Liver (tissue), 9 donors: Measurements from ENCODE around the gene TGM3. TPM values are rescaled to one million over a fixed set of nuclear protein-coding genes. Genes with fewer than 3 reads are reported as not detected.

Experiments
- DNase-seq: peaks from one replicate; pipeline ENCODE4 v3.0.0-alpha.2; 2017; ENCODE audit warnings: low spot score
- H3K27ac ChIP-seq, 2 donors: one replicate each; pipeline ENCODE4 v1.7.0; 2013; ENCODE audit warnings: inconsistent platforms in 2 of 2, low read length in 2 of 2, control low read depth in 1 of 2, low read depth in 1 of 2, mild to moderate bottlenecking in 1 of 2
- H3K27me3 ChIP-seq, 4 donors: one replicate each; pipeline versions ENCODE4 v1.6.1 to v1.7.0; 2013; ENCODE audit warnings: low read length in 3 of 4, inconsistent platforms in 1 of 4, mild to moderate bottlenecking in 1 of 4, moderate library complexity in 1 of 4; ENCODE audit not compliant: control insufficient read depth in 4 of 4, insufficient read depth in 4 of 4
- H3K36me3 ChIP-seq, 4 donors: one replicate each; pipeline versions ENCODE4 v1.6.1 to v1.7.0; 2013; ENCODE audit warnings: low read length in 3 of 4, mild to moderate bottlenecking in 3 of 4, low read depth in 1 of 4, moderate library complexity in 1 of 4; ENCODE audit not compliant: control insufficient read depth in 4 of 4, insufficient read depth in 3 of 4
- H3K4me1 ChIP-seq, 4 donors: one replicate each; pipeline versions ENCODE4 v1.6.1 to v1.7.0; 2013; ENCODE audit warnings: low read length in 3 of 4, mild to moderate bottlenecking in 3 of 4, moderate library complexity in 1 of 4; ENCODE audit not compliant: control insufficient read depth in 4 of 4, insufficient read depth in 4 of 4
- H3K4me3 ChIP-seq, 3 donors: one replicate each; pipeline versions ENCODE4 v1.6.1 to v1.7.0; 2013; ENCODE audit warnings: low read length in 3 of 3, control low read depth in 1 of 3, low read depth in 1 of 3, mild to moderate bottlenecking in 1 of 3
- H3K9ac ChIP-seq, 2 donors: one replicate each; pipeline ENCODE4 v1.7.0; 2013; ENCODE audit warnings: low read length in 2 of 2, mild to moderate bottlenecking in 2 of 2, moderate library complexity in 2 of 2, control low read depth in 1 of 2, low read depth in 1 of 2
- H3K9me3 ChIP-seq, 4 donors: one replicate each; pipeline versions ENCODE4 v1.6.1 to v1.7.0; 2013; ENCODE audit warnings: low read length in 3 of 4; ENCODE audit not compliant: control insufficient read depth in 4 of 4
- ATF3 ChIP-seq: IDR thresholded peaks from 2 replicates; pipeline ENCODE4 v1.6.1; 2016; ENCODE audit warnings: antibody characterized with exemption
- CTCF ChIP-seq: fragments of 150-350 bp; IDR thresholded peaks from 2 replicates; pipeline ENCODE4 v1.5.1; 2017; ENCODE audit warnings: improper control_type of control experiment, low read depth, low read length; ENCODE audit not compliant: missing input control
- FOXA1 ChIP-seq: IDR thresholded peaks from 2 replicates; pipeline ENCODE4 v1.6.1; 2016; ENCODE audit warnings: antibody characterized with exemption
- FOXA2 ChIP-seq: IDR thresholded peaks from 2 replicates; pipeline ENCODE4 v1.6.1; 2016; ENCODE audit warnings: antibody characterized with exemption
- GABPA ChIP-seq, 2 donors: IDR thresholded peaks in 1 of 2; conservative IDR thresholded peaks in 1 of 2; 2 replicates each; pipeline ENCODE4 v1.6.1; 2016; ENCODE audit warnings: antibody characterized with exemption in 2 of 2, mild to moderate bottlenecking in 1 of 2, moderate library complexity in 1 of 2
- HNF4A ChIP-seq, 2 donors: conservative IDR thresholded peaks; 2 replicates each; pipeline ENCODE4 v1.6.1; 2016; ENCODE audit warnings: antibody characterized with exemption in 2 of 2, mild to moderate bottlenecking in 2 of 2
- JUND ChIP-seq, 2 donors: IDR thresholded peaks; 2 replicates each; pipeline ENCODE4 v1.6.1; 2016; ENCODE audit warnings: antibody characterized with exemption in 2 of 2
- MAX ChIP-seq: IDR thresholded peaks from 2 replicates; pipeline ENCODE4 v1.6.1; 2016; ENCODE audit warnings: antibody characterized with exemption
- NR2F2 ChIP-seq: IDR thresholded peaks from 2 replicates; pipeline ENCODE4 v1.6.1; 2016; ENCODE audit warnings: antibody characterized with exemption
- RAD21 ChIP-seq, 2 donors: IDR thresholded peaks; 2 replicates each; pipeline ENCODE4 v1.6.1; 2016; ENCODE audit warnings: antibody characterized with exemption in 2 of 2, mild to moderate bottlenecking in 2 of 2
- REST ChIP-seq: IDR thresholded peaks from 2 replicates; pipeline ENCODE4 v1.6.1; 2016; ENCODE audit warnings: antibody characterized with exemption, mild to moderate bottlenecking
- RXRA ChIP-seq, 2 donors: IDR thresholded peaks; 2 replicates each; pipeline ENCODE4 v1.6.1; 2017 to 2018; ENCODE audit warnings: antibody characterized with exemption in 2 of 2, mild to moderate bottlenecking in 1 of 2
- TAF1 ChIP-seq: conservative IDR thresholded peaks from 2 replicates; pipeline ENCODE4 v1.6.1; 2016; ENCODE audit warnings: antibody characterized with exemption, mild to moderate bottlenecking
- YY1 ChIP-seq: IDR thresholded peaks from 2 replicates; pipeline ENCODE4 v1.6.1; 2016; ENCODE audit warnings: antibody characterized with exemption, mild to moderate bottlenecking
- ZBTB33 ChIP-seq: IDR thresholded peaks from 2 replicates; pipeline ENCODE4 v1.6.1; 2016; ENCODE audit warnings: antibody characterized with exemption
- WGBS: extraction: QIAGEN DNeasy Blood & Tissue Kit; methylation state at CpG from one replicate; pipeline ENCODE4 v1.1.7; 2013; 5-methylcytosine and 5-hydroxymethylcytosine counted together
- polyA plus RNA-seq, 2 donors: library from polyadenylated mRNA; stranded (reverse) in 1 of 2; unstranded in 1 of 2; fragments of 200-250 nt in 1 of 2; fragments of >200 nt in 1 of 2; fragmentation: Nextera tagmentation in 1 of 2; extraction: Ambion mirVana in 1 of 2; gene quantifications; one replicate each; pipeline versions ENCODE4 v1.2.1 to v1.2.3, GENCODE V29; 2013 to 2015
- total RNA-seq, 2 donors: library from RNA; depleted of rRNA; stranded (reverse); fragments of >200 nt; gene quantifications; one replicate each; pipeline ENCODE4 v1.2.3, GENCODE V29; 2014
- donor health status: healthy.
- donor health status: healthy.
- donor health status: healthy.
- donor health status: healthy.
- donor health status: healthy.

Gene TGM3
- total and polyA plus RNA-seq, 4 donors, result 0.05 to 0.28 (median 0.08) TPM; not detected in 1

GRCh38 chr20:2361035-2361593 is 65.3 kb downstream of the TGM3 start:
- no peak overlapping the region for H3K4me3 ChIP-seq
- TF ChIP-seq JUND (IDR thresholded peaks at IDR 0.05), result no peak
- TF ChIP-seq NR2F2, result no peak
- no peak for TF ChIP-seq HNF4A (conservative IDR thresholded peaks at IDR 0.05)
- no peak for TF ChIP-seq ZBTB33
- TF ChIP-seq CTCF, result no peak
- no peak for TF ChIP-seq FOXA2
- no peak for TF ChIP-seq MAX
- no peak for TF ChIP-seq YY1
- TF ChIP-seq RAD21 (IDR thresholded peaks at IDR 0.05), result no peak
- TF ChIP-seq ATF3, result no peak
- no peak for TF ChIP-seq TAF1
- DNase-seq, result no peak
- H3K36me3 ChIP-seq, result no peaks in the 10 kb centered on the region
- H3K4me1 ChIP-seq, result no peaks in the 10 kb centered on the region
- no peak overlapping the region for H3K9ac ChIP-seq
- H3K27me3 ChIP-seq, result no peaks in the 10 kb centered on the region
- no peak overlapping the region for H3K27ac ChIP-seq
- H3K9me3 ChIP-seq, result peaks cover 0 to 3% (median under 1%) of the 10 kb centered on the region in 4 donors

- H3K9me3 ChIP-seq, result peaks cover 0 to 3% (median under 1%) of the 10 kb centered on the region in 4 donors
- H3K27ac ChIP-seq, result no peak overlapping the region
- TF ChIP-seq YY1, result no peak
- no peak for TF ChIP-seq GABPA (IDR thresholded peaks at IDR 0.05 in 1 of 2, conservative IDR thresholded peaks at IDR 0.05 in 1 of 2)
- no peak for TF ChIP-seq TAF1
- TF ChIP-seq HNF4A (conservative IDR thresholded peaks at IDR 0.05), result no peak
- no peak for TF ChIP-seq FOXA1
- no peak for TF ChIP-seq CTCF
- no peak for TF ChIP-seq REST
- TF ChIP-seq RXRA (IDR thresholded peaks at IDR 0.05), result no peak
- no peak for TF ChIP-seq JUND (IDR thresholded peaks at IDR 0.05)
- no peak for TF ChIP-seq ZBTB33
- H3K4me3 ChIP-seq, result no peak overlapping the region
- H3K27me3 ChIP-seq, result peaks cover 0 to 2% (median 0%) of the 10 kb centered on the region in 4 donors
- no peaks in the 10 kb centered on the region for H3K4me1 ChIP-seq
- H3K36me3 ChIP-seq, result no peaks in the 10 kb centered on the region
- WGBS, result 87% methylated on average over 2 of the region's 2 CpGs
- H3K9ac ChIP-seq, result no peak overlapping the region
- DNase-seq, result no peak
Observed at GRCh38 chr20:2363187-2363586, 67.4 kb downstream of the TGM3 start.
